AG10803 (cell line): ENCODE measurements around the gene MORN5.

Experiments used
- DNase-seq: peaks from one replicate; pipeline ENCODE4 v3.0.0; 2010; ENCODE audit warnings: low read depth
- H3K4me3 ChIP-seq: 2 replicates; pipeline ENCODE4 v1.5.1; 2011; ENCODE audit warnings: mild to moderate bottlenecking, low read length, control low read depth
- TF ChIP-seq, protein P1 (sequence below): conservative IDR thresholded peaks from 2 replicates; pipeline ENCODE4 v1.5.1; 2011; ENCODE audit warnings: mild to moderate bottlenecking, low read length, control low read depth, inconsistent platforms

Gene MORN5

DNA sequence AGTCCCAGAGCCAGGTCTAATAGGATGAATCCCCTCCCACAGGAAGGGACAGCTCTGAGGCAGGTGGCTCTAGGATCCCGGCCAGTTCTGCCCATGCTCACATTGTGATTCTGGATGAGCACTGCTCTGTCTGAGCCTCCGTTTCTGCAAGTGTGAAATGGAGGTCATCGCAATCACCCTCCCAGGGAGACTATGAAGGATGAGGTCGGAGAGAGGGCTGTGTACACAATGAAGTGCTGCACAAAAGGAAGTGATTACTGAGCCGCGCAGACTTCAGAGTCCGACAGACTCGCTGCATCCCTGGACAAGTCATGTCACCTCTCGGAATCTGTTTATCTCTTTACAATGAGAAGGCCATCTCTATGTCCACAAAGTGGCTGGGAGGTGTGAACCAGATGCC lies 47.4 kb downstream of the MORN5 start:
- DNase-seq: no peak
- TF ChIP-seq, protein P1, sequence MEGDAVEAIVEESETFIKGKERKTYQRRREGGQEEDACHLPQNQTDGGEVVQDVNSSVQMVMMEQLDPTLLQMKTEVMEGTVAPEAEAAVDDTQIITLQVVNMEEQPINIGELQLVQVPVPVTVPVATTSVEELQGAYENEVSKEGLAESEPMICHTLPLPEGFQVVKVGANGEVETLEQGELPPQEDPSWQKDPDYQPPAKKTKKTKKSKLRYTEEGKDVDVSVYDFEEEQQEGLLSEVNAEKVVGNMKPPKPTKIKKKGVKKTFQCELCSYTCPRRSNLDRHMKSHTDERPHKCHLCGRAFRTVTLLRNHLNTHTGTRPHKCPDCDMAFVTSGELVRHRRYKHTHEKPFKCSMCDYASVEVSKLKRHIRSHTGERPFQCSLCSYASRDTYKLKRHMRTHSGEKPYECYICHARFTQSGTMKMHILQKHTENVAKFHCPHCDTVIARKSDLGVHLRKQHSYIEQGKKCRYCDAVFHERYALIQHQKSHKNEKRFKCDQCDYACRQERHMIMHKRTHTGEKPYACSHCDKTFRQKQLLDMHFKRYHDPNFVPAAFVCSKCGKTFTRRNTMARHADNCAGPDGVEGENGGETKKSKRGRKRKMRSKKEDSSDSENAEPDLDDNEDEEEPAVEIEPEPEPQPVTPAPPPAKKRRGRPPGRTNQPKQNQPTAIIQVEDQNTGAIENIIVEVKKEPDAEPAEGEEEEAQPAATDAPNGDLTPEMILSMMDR: no peak

DNA sequence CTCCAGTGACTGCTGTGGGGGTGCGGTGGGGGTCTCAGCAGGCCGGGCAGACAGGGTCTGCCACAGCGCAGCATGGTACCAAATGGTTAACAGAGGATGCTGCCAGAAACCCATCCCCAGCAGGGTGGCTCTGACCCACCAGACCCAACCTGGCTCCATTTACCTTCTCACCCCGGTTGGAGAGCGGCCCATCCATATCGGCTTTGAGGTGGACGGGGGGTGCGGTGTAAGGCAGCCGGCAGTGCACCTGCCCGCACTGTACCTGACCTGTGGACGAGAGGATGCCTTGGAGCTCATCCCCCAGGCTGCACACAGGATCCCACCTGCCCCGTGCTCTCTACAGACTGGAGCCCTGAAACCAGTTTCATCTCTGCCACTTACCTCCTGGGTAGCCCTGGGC lies 49.7 kb downstream of the MORN5 start:
- no peak for DNase-seq
- TF ChIP-seq, protein P1: no peak
- H3K4me3 ChIP-seq: no peak overlapping the region

More for the DNA sequence above, 47.4 kb downstream of the MORN5 start:
- H3K4me3 ChIP-seq: no peak overlapping the region

DNA sequence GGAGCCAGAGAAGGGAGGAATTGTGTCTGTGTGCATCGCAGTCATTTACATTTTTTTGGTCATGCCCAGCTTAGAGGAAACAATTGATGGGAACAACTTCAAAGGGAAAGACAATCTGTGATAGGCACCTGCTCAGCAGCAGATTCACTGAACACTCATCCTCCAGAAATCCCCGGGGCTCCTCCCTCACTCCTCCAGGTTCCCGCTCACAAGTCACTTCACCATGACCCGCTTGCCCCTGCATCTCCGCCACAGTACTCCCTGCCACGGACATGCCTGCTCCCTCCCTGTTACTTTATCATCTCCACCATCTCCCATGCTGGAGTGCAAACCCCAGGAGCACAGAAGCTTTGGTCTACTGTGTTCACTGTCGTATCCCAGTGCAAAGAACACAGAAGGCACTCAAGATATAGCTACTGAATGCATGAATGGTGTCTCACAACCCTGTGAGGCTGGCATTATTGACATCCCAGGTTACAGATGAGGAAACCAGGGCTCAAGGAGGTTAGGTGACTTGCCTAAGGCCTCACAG lies 52.8 kb downstream of the MORN5 start:
- DNase-seq: no peak
- TF ChIP-seq, protein P1: no peak

DNA sequence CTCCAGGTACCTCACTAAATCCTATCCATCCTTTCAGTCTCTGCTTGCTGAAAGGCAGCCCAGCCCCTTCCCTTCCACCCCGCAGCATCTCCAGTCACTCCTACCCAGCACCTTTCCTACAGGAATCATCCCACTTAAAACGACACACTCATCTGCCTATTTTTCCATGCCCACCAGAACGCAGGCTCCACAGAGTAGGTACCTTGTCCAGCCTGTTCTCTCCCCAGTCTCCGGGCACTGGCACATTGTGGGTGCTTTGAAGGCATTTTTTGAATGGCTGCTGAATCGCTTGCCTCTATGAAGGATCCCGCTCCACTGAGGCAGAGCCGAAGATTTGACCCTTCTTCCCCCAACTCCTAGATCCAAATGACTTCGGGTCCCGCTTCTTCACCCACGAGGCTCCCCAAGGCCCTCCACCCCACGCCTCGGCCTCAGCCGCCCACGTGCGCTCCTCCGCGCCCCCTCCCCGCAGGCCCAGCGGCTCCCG lies 53.4 kb downstream of the MORN5 start:
- TF ChIP-seq, protein P1: no peak
- no peak for DNase-seq
- H3K4me3 ChIP-seq: no peak overlapping the region

More for the DNA sequence above, 52.8 kb downstream of the MORN5 start:
- no peak overlapping the region for H3K4me3 ChIP-seq

DNA sequence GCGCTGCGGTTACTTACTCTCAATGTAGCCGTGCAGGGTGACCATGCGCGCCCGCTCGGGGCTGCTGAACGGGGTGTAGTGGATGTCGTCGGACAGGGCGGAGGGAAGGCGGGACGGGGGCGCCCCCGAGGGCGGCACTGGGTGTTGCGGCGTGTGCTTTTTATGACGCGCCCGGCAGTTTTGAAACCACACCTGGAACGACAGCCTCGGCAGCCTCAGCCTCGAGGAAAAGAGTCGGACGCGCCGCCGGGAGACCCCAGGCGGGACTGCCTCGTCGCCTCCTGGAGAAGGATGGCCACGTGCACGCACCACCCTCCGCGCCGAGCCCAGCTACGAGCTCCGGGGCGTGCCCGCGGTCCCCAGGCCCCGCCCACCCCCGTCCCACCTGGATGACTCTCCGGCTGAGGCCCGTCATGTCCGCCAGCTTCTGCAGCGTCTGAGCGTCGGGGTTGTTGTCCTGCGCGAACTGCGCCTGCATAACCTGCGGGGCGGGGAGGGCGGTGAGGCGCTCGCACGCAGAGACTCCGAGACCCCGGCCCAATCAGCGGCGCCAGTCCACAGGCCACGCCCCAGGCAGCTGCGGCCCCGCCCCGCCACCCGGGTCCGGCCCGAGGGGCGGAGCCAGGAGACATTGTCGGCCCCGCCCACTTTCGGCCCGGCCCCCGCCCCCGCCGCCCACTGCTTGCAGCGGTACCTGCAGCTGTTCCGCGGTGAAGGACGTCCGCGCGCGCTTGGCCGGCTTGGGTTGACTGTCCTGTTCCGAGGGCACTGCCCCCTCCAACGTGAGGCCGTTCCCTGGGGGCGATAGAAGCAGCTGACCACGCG lies 54.1 kb downstream of the MORN5 start:
- TF ChIP-seq, protein P1: no peak
- peak overlapping the region; percentile 20 for H3K4me3 ChIP-seq
- no peak for DNase-seq

DNA sequence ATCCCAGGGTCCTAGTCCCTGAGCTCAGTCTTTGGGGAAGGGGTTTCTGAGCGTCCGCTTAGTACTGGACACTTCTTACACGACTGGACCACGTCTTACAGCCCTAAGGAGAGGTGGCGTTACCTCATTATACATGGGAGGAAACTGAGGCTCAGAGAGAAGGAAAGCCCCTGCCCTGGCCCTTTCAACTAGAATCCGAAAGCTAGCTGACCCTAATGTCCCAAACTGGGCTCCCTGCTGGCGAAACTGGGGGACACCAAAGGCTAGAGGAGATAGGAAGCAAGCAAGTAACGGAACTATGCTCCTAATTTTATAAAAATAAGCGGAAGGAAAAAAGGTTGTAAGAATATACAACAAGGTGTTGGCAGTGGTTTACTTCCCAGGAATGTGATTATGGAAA lies 54.8 kb downstream of the MORN5 start:
- DNase-seq: no peak
- TF ChIP-seq, protein P1: no peak
- H3K4me3 ChIP-seq: no peak overlapping the region

DNA sequence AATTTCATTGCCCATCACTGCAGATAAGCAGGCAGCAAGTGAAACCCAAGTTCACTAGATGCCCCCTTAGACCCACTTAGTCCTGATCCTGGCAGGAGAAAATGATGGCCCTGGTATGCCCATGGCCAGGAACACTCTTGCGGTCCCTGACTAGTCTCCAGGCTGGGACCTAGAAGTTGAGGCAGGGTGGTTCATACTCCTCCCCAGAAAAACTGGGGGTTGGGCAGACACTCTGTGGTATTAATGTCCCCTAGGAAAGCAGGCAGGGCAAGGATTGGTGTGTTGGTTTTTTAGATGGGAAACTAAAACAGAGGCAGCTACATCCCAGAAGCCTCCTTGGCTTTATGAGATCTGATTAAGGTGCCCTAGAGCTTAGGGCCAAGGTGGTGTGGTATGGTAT lies 56.0 kb downstream of the MORN5 start:
- no peak overlapping the region for H3K4me3 ChIP-seq
- no peak for DNase-seq
- TF ChIP-seq, protein P1: no peak
